Measurements from ENCODE around the gene NKAIN4.

DNA sequence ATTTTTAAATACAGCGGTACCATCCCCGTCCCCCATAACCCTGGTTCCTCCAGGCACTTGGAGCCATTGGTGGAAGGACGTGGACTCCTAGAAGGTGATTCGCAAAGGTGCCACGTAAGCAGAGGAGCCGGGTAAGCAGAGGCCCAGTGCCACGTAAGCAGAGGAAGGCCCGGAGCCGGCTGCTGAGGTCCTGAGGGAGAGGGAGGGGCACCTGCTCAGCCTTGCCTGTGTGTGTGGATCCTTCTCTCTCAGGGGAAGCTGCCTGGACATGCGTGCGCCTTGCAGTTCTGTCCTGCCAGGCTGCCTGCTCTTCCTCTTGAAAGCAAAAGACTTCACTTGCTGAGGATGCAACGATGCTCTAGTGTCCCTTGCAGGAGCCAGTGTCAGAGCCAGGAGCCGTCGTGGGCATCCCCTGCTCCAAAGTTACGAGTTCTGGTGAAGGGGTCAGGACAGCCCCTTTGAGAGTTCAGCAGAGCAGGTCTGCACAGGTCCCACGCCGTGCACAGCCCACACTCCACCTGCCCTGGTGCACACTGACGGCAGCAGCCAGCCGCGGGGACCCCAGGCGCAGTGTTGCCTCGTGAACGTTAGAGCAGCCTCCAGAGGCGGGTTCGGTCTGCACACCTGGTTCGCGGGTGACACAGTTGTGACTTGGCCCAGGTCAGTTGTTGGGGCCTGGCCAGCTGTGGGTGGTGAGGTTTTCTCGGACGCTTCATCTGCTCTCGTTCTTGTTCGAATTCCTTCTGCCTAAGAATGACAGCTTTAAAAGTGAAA lies 1.9 kb upstream of the NKAIN4 start:
- no peak for TF ChIP-seq EZH2 (IDR thresholded peaks at IDR 0.05; ENCODE audit: borderline replicate concordance, low read depth, low read length, poor library complexity, severe bottlenecking)
- TF ChIP-seq, protein P1, sequence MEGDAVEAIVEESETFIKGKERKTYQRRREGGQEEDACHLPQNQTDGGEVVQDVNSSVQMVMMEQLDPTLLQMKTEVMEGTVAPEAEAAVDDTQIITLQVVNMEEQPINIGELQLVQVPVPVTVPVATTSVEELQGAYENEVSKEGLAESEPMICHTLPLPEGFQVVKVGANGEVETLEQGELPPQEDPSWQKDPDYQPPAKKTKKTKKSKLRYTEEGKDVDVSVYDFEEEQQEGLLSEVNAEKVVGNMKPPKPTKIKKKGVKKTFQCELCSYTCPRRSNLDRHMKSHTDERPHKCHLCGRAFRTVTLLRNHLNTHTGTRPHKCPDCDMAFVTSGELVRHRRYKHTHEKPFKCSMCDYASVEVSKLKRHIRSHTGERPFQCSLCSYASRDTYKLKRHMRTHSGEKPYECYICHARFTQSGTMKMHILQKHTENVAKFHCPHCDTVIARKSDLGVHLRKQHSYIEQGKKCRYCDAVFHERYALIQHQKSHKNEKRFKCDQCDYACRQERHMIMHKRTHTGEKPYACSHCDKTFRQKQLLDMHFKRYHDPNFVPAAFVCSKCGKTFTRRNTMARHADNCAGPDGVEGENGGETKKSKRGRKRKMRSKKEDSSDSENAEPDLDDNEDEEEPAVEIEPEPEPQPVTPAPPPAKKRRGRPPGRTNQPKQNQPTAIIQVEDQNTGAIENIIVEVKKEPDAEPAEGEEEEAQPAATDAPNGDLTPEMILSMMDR (conservative IDR thresholded peaks at IDR 0.05; ENCODE audit: low read depth, low read length), result no peak

All from A673 (cell line).